Heart left ventricle (tissue), 13 donors: Measurements from ENCODE around the gene PPFIA2.

Source experiments
- CTCF ChIP-seq, 12 donors: fragments of 200-600 bp; sonication (generic) in 4 of 12; IDR thresholded peaks; one replicate each; pipeline versions ENCODE4 v1.5.0 to v1.8.0; 2018 to 2022; ENCODE audit warnings: antibody characterized with exemption in 12 of 12, mild to moderate bottlenecking in 5 of 12
- POLR2A ChIP-seq, 2 donors: fragments of 450-650 bp; IDR thresholded peaks; one replicate each; pipeline ENCODE4 v1.6.1; 2017; ENCODE audit warnings: antibody characterized with exemption in 2 of 2, mild to moderate bottlenecking in 2 of 2, moderate library complexity in 2 of 2
- donor health status: ischemic (EF 13 %, LVEDD 7.1; RV severe dilation, severe dysfunction).
- donor health status: DM: no; HTN: yes; CAD: no.
- donor health status: DM: no; HTN: no; CAD: no.
- donor health status: ischemic (EF 25% LVEDD 6.9; RV normal size, moderate dysfunction).
- donor health status: ischemic (EF 25% LVEDD 5.7; RV mildly dilated, moderate dysfunction).
- donor health status: ischemic (EF 35%, LVEDD 5.7; RV mildly dilated, moderate dysfunction).
- donor health status: nonischemic (EF 11% LVEDD 7.7; RV severe dilation, severe dysfunction).
- donor health status: DM: yes; HTN: yes; CAD: no.
- donor health status: PGD.
- donor health status: ischemic (EF 29% LVEDD 5.4; RV normal size, mild dysfunction).
- donor health status: nonischemic (EF 23%, LVEDD 6.1; RV moderate dilation, normal function).

- TF ChIP-seq CTCF (IDR thresholded peaks at IDR 0.05) (no peak), POLR2A (IDR thresholded peaks at IDR 0.05) (no peak)
These were observed 509.2 kb downstream of the PPFIA2 start for GRCh38 chr12:81249976-81250375.
